ENCODE results near the gene FARP2.

Gene FARP2

DNA sequence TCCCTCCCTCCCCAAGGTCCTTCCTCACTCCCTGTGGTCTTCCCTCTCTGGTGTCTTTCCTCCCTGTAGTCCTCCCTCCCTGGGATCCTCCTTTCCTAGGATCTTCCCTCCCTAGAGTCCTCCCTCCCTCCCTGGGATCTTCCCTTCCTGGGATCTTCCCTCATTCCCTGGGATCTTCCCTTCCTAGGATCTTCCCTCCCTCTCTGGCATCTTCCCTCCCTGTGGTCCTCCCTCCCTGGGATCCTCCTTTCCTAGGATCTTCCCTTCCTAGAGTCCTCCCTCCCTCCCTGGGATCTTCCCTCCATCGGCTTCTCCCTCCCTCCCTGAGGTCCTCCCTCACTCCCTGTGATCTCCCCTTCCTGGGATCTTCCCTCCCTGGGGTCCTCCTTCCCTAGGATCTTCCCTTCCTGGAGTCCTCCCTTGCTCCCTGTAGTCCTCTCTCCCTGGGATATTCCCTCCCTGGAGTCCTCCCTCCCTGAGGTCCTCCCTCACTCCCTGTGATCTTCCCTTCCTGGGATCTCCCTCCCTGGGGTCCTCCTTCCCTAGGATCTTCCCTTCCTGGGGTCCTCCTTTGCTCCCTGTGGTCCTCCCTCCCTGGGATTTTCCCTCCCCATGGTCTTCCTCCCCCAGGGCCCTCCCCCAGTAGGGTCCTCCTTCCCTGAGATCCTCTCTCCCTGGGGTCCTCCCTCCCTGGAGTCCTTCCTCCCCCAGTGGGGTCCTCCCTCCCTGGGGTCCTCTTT, 129.3 kb downstream of the FARP2 start:
- no peak for TF ChIP-seq TCF12 (IDR thresholded peaks at IDR 0.05; ENCODE audit: low read depth)
- TF ChIP-seq TAF1 (IDR thresholded peaks at IDR 0.05; ENCODE audit: low read depth) = no peak
- TF ChIP-seq, protein P1, sequence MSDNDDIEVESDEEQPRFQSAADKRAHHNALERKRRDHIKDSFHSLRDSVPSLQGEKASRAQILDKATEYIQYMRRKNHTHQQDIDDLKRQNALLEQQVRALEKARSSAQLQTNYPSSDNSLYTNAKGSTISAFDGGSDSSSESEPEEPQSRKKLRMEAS (IDR thresholded peaks at IDR 0.05) = no peak
- TF ChIP-seq EP300 (IDR thresholded peaks at IDR 0.05; ENCODE audit: borderline replicate concordance) = no peak
- TF ChIP-seq USF1 (IDR thresholded peaks at IDR 0.05) = no peak
- no peak for TF ChIP-seq EGR1 (IDR thresholded peaks at IDR 0.05)
- TF ChIP-seq TEAD4 (IDR thresholded peaks at IDR 0.05) = no peak
- TF ChIP-seq NFIC (IDR thresholded peaks at IDR 0.05) = no peak
- no peak for TF ChIP-seq ZBTB7A (IDR thresholded peaks at IDR 0.05; ENCODE audit: low read depth)
- no peak for TF ChIP-seq CEBPB (IDR thresholded peaks at IDR 0.05)
- TF ChIP-seq FOXM1 (IDR thresholded peaks at IDR 0.05; ENCODE audit: borderline replicate concordance, low read depth) = no peak
- no peak for TF ChIP-seq YY1 (IDR thresholded peaks at IDR 0.05; ENCODE audit: low read depth)

DNA sequence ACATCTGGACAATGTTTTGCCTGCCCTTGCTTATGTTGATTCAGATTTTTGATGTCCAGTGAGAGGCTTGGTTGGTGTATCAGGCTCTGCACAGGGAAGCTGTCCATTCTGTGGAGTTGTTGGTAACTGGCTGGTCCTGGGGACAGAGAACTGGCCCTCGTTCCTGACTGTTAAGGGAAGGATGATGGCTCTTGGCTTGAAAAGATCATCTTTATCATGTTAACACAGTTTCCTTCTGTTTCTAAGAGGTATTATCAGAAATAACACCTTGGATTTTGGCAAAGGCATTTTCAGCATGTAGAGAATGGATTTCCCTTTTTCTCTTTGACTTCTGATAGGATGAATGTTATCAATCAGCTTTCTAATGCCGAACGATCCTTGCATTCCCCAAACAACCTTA, 133.0 kb downstream of the FARP2 start:
- TF ChIP-seq, protein P1 (IDR thresholded peaks at IDR 0.05) = no peak
- no peak for TF ChIP-seq EP300 (IDR thresholded peaks at IDR 0.05; ENCODE audit: borderline replicate concordance)
- TF ChIP-seq EGR1 (IDR thresholded peaks at IDR 0.05) = no peak
- TF ChIP-seq TAF1 (IDR thresholded peaks at IDR 0.05; ENCODE audit: low read depth) = no peak
- no peak for TF ChIP-seq CEBPB (IDR thresholded peaks at IDR 0.05)
- TF ChIP-seq, protein P2, sequence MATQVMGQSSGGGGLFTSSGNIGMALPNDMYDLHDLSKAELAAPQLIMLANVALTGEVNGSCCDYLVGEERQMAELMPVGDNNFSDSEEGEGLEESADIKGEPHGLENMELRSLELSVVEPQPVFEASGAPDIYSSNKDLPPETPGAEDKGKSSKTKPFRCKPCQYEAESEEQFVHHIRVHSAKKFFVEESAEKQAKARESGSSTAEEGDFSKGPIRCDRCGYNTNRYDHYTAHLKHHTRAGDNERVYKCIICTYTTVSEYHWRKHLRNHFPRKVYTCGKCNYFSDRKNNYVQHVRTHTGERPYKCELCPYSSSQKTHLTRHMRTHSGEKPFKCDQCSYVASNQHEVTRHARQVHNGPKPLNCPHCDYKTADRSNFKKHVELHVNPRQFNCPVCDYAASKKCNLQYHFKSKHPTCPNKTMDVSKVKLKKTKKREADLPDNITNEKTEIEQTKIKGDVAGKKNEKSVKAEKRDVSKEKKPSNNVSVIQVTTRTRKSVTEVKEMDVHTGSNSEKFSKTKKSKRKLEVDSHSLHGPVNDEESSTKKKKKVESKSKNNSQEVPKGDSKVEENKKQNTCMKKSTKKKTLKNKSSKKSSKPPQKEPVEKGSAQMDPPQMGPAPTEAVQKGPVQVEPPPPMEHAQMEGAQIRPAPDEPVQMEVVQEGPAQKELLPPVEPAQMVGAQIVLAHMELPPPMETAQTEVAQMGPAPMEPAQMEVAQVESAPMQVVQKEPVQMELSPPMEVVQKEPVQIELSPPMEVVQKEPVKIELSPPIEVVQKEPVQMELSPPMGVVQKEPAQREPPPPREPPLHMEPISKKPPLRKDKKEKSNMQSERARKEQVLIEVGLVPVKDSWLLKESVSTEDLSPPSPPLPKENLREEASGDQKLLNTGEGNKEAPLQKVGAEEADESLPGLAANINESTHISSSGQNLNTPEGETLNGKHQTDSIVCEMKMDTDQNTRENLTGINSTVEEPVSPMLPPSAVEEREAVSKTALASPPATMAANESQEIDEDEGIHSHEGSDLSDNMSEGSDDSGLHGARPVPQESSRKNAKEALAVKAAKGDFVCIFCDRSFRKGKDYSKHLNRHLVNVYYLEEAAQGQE (IDR thresholded peaks at IDR 0.05; ENCODE audit: low read depth) = no peak
- TF ChIP-seq RAD21 (IDR thresholded peaks at IDR 0.05; ENCODE audit: low read depth) = no peak
- no peak for TF ChIP-seq NFIC (IDR thresholded peaks at IDR 0.05)
- no peak for TF ChIP-seq CREB1 (IDR thresholded peaks at IDR 0.05; ENCODE audit: low read depth)
- TF ChIP-seq TEAD4 (IDR thresholded peaks at IDR 0.05) = no peak
- TF ChIP-seq ZBTB7A (IDR thresholded peaks at IDR 0.05; ENCODE audit: low read depth) = no peak
- no peak for TF ChIP-seq FOXM1 (IDR thresholded peaks at IDR 0.05; ENCODE audit: borderline replicate concordance, low read depth)
- TF ChIP-seq TCF12 (IDR thresholded peaks at IDR 0.05; ENCODE audit: low read depth) = no peak
- TF ChIP-seq YY1 (IDR thresholded peaks at IDR 0.05; ENCODE audit: low read depth) = no peak
- no peak for TF ChIP-seq USF1 (IDR thresholded peaks at IDR 0.05)

DNA sequence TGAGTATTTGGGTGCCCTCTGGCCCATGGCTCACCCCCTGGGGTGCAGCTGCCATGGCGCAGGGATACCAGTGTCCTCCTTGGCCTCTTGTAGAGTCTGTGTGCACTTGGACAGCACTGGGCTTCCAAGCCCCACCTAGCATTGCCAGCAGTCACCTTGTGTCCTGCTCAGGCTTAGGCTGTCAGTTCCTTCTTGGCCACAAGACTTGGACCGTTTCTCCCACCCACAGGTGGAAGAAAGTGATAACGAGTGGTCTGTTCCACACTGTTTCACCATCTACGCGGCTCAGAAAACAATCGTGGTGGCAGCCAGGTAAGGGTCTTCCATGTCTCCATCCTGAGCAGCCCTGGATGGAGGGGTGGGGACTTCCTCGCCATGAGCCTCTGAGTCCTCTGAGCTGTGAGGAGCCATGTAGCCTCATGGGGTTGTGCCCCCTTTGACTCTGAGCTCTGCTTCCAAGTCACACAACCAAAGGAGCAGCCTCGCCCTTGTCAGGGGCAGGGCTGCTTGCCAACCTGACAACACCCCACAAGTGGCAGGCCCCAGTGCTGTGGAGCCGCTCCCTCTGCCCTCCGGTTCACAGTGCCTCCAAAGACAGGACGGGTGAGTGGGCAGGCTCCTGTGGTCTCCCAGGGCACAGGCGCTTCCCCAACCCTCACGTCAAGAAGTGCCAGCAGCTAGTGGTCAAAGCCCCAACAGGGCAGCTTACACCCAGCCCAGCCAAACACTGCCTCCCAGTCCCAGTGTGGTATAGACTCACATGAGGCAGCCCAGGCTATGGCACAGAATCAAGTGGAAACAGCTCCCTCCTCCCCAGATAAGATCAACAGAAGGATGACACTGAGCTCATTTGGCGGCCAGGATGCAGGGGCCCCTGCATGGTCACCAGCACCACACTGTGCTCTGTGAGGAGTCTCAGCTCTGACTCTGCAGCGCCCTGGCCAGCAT, 133.9 kb downstream of the FARP2 start:
- TF ChIP-seq, protein P1 (IDR thresholded peaks at IDR 0.05) = no peak
- TF ChIP-seq FOXM1 (IDR thresholded peaks at IDR 0.05; ENCODE audit: borderline replicate concordance, low read depth) (no peak), EGR1 (IDR thresholded peaks at IDR 0.05) (no peak), CREB1 (IDR thresholded peaks at IDR 0.05; ENCODE audit: low read depth) (no peak)
- TF ChIP-seq, protein P2 (IDR thresholded peaks at IDR 0.05; ENCODE audit: low read depth) = no peak

DNA sequence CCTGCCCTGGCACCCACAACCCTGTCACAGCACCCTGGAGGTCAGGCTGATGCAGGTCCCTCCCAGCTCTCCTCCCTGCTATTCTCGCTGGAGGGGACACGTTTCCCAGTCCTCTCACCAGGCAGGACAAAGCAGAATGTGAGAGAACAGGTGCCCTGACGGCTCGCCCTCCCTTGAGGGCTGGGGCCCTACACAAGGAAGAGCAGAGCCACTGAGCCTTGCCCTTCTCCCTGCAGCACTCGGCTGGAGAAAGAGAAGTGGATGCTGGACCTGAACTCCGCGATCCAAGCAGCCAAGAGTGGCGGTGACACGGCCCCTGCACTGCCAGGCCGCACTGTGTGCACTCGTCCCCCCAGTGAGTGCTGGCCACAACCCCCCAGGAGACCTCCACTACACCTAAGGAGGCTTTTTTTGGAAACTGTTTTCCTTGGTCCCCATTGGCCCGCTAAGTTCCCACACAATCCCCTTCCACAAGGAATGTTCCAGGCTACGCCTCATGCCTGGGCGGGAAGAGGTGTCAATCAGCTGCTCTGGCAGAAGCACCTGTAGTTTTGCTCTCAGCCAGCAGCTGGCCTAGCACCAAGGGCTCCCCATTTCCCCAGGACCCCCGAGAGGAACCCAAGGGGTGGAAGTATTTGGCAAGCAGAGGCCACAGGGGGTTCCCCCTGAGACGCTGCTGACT, 134.9 kb downstream of the FARP2 start:
- TF ChIP-seq TEAD4 (IDR thresholded peaks at IDR 0.05) (no peak), CEBPB (IDR thresholded peaks at IDR 0.05) (no peak), USF1 (IDR thresholded peaks at IDR 0.05) (no peak), EP300 (IDR thresholded peaks at IDR 0.05; ENCODE audit: borderline replicate concordance) (no peak), TAF1 (IDR thresholded peaks at IDR 0.05; ENCODE audit: low read depth) (no peak), CREB1 (IDR thresholded peaks at IDR 0.05; ENCODE audit: low read depth) (no peak), FOXM1 (IDR thresholded peaks at IDR 0.05; ENCODE audit: borderline replicate concordance, low read depth) (no peak), YY1 (IDR thresholded peaks at IDR 0.05; ENCODE audit: low read depth) (no peak), TCF12 (IDR thresholded peaks at IDR 0.05; ENCODE audit: low read depth) (no peak), RAD21 (IDR thresholded peaks at IDR 0.05; ENCODE audit: low read depth) (no peak), ZBTB7A (IDR thresholded peaks at IDR 0.05; ENCODE audit: low read depth) (no peak), NFIC (IDR thresholded peaks at IDR 0.05) (no peak), EGR1 (IDR thresholded peaks at IDR 0.05) (no peak)
- TF ChIP-seq, protein P1 (IDR thresholded peaks at IDR 0.05) = no peak
- TF ChIP-seq, protein P2 (IDR thresholded peaks at IDR 0.05; ENCODE audit: low read depth) = no peak

Measured in Ishikawa (cell line).